Muscle layer of colon (tissue), 2 donors: ENCODE measurements around the gene ADGRL1.
"Not testable (repeated sequence)": the region's sequence is repeated elsewhere in the genome, so short reads cannot be mapped to it uniquely, and the experiment has no call there.

Experiments
- H3K27ac ChIP-seq: one replicate; pipeline ENCODE4 v1.7.0; 2013; ENCODE audit warnings: low read depth, mild to moderate bottlenecking, low read length, moderate library complexity
- H3K27me3 ChIP-seq, 2 donors: one replicate each; pipeline ENCODE4 v1.7.0; 2013; ENCODE audit warnings: low read length in 2 of 2, mild to moderate bottlenecking in 2 of 2; ENCODE audit not compliant: insufficient read depth in 2 of 2, control insufficient read depth in 1 of 2
- H3K36me3 ChIP-seq: one replicate; pipeline ENCODE4 v1.7.0; 2013; ENCODE audit warnings: mild to moderate bottlenecking, low read length; ENCODE audit not compliant: insufficient read depth
- H3K4me1 ChIP-seq: one replicate; pipeline ENCODE4 v1.7.0; 2013; ENCODE audit warnings: mild to moderate bottlenecking, low read length; ENCODE audit not compliant: insufficient read depth
- H3K4me3 ChIP-seq, 2 donors: one replicate each; pipeline ENCODE4 v1.7.0; 2013; ENCODE audit warnings: low read length in 2 of 2, low read depth in 1 of 2, mild to moderate bottlenecking in 1 of 2, moderate library complexity in 1 of 2
- H3K9ac ChIP-seq: one replicate; pipeline ENCODE4 v1.7.0; 2013; ENCODE audit warnings: low read length
- H3K9me3 ChIP-seq: one replicate; pipeline ENCODE4 v1.7.0; 2013; ENCODE audit warnings: mild to moderate bottlenecking, low read length
- donor health status: abdominal sarcoma.
- donor health status: Adenocarcinoma of cecum.

Gene ADGRL1

GRCh38 chr19:14185158-14185557 is 20.8 kb downstream of the ADGRL1 start:
- H3K36me3 ChIP-seq: no peaks in the 10 kb centered on the region
- H3K4me3 ChIP-seq: no peak overlapping the region
- no peak overlapping the region for H3K9ac ChIP-seq
- no peaks in the 10 kb centered on the region for H3K4me1 ChIP-seq
- H3K9me3 ChIP-seq: no peaks in the 10 kb centered on the region
- H3K27me3 ChIP-seq: no peaks in the 10 kb centered on the region
- H3K27ac ChIP-seq: no peak overlapping the region

- no peaks in the 10 kb centered on the region for H3K9me3 ChIP-seq
- H3K9ac ChIP-seq: no peak overlapping the region
- no peaks in the 10 kb centered on the region for H3K36me3 ChIP-seq
- no peak overlapping the region for H3K27ac ChIP-seq
- H3K27me3 ChIP-seq: no peaks in the 10 kb centered on the region
- H3K4me3 ChIP-seq: no peak overlapping the region
- H3K4me1 ChIP-seq: no peaks in the 10 kb centered on the region
Observed at GRCh38 chr19:14183741-14184350, 22.1 kb downstream of the ADGRL1 start.

- Histone ChIP-seq H3K9me3 (no peaks in the 10 kb centered on the region), H3K27ac (no peak overlapping the region)
Observed at GRCh38 chr19:14182476-14182875, 23.5 kb downstream of the ADGRL1 start.

GRCh38 chr19:14181906-14182305 is 24.1 kb downstream of the ADGRL1 start:
- H3K9me3 ChIP-seq: no peaks in the 10 kb centered on the region
- H3K4me1 ChIP-seq: no peaks in the 10 kb centered on the region
- no peaks in the 10 kb centered on the region for H3K27me3 ChIP-seq
- no peak overlapping the region for H3K4me3 ChIP-seq
- H3K9ac ChIP-seq: no peak overlapping the region
- H3K27ac ChIP-seq: no peak overlapping the region
- peaks cover 9% of the 10 kb centered on the region for H3K36me3 ChIP-seq

More at GRCh38 chr19:14182476-14182875, 23.5 kb downstream of the ADGRL1 start:
- no peak overlapping the region for H3K4me3 ChIP-seq
- no peaks in the 10 kb centered on the region for H3K27me3 ChIP-seq
- H3K4me1 ChIP-seq: no peaks in the 10 kb centered on the region
- H3K36me3 ChIP-seq: peaks cover 4% of the 10 kb centered on the region
- H3K9ac ChIP-seq: no peak overlapping the region

- not testable (repeated sequence) for H3K4me1 ChIP-seq, H3K9me3 ChIP-seq, H3K9ac ChIP-seq, H3K27ac ChIP-seq, H3K4me3 ChIP-seq, H3K36me3 ChIP-seq, H3K27me3 ChIP-seq
Observed at GRCh38 chr19:14181199-14181598, 24.8 kb downstream of the ADGRL1 start.

GRCh38 chr19:14177496-14178074 is 28.4 kb downstream of the ADGRL1 start:
- Histone ChIP-seq H3K4me1 (no peaks in the 10 kb centered on the region), H3K27me3 (no peaks in the 10 kb centered on the region), H3K9ac (no peak overlapping the region), H3K27ac (no peak overlapping the region), H3K4me3 (no peak overlapping the region), H3K9me3 (no peaks in the 10 kb centered on the region), H3K36me3 (peaks cover 15% of the 10 kb centered on the region)

- Histone ChIP-seq H3K4me3 (no peak overlapping the region), H3K9me3 (no peaks in the 10 kb centered on the region), H3K36me3 (peaks cover 24% of the 10 kb centered on the region), H3K4me1 (no peaks in the 10 kb centered on the region), H3K27ac (no peak overlapping the region), H3K9ac (no peak overlapping the region), H3K27me3 (no peaks in the 10 kb centered on the region)
Observed at GRCh38 chr19:14175351-14175792, 30.6 kb downstream of the ADGRL1 start.

GRCh38 chr19:14174883-14175282 is 31.1 kb downstream of the ADGRL1 start:
- Histone ChIP-seq H3K4me3 (no peak overlapping the region), H3K4me1 (no peaks in the 10 kb centered on the region), H3K27me3 (no peaks in the 10 kb centered on the region), H3K9ac (no peak overlapping the region), H3K36me3 (peaks cover 29% of the 10 kb centered on the region), H3K27ac (no peak overlapping the region), H3K9me3 (no peaks in the 10 kb centered on the region)

GRCh38 chr19:14168993-14169392 is 37.0 kb downstream of the ADGRL1 start:
- no peak overlapping the region for H3K27ac ChIP-seq
- peaks cover 18% of the 10 kb centered on the region for H3K36me3 ChIP-seq
- no peak overlapping the region for H3K4me3 ChIP-seq
- no peaks in the 10 kb centered on the region for H3K27me3 ChIP-seq
- H3K4me1 ChIP-seq: no peaks in the 10 kb centered on the region
- no peaks in the 10 kb centered on the region for H3K9me3 ChIP-seq
- H3K9ac ChIP-seq: no peak overlapping the region

- Histone ChIP-seq H3K36me3 (peaks cover 15% of the 10 kb centered on the region), H3K9ac (no peak overlapping the region), H3K9me3 (no peaks in the 10 kb centered on the region), H3K4me1 (no peaks in the 10 kb centered on the region), H3K27me3 (no peaks in the 10 kb centered on the region), H3K4me3 (no peak overlapping the region), H3K27ac (no peak overlapping the region)
Observed at GRCh38 chr19:14168259-14168972, 37.6 kb downstream of the ADGRL1 start.

GRCh38 chr19:14167576-14168138 is 38.3 kb downstream of the ADGRL1 start:
- H3K27ac ChIP-seq: no peak overlapping the region
- no peaks in the 10 kb centered on the region for H3K9me3 ChIP-seq
- H3K9ac ChIP-seq: no peak overlapping the region
- H3K4me1 ChIP-seq: no peaks in the 10 kb centered on the region
- H3K27me3 ChIP-seq: no peaks in the 10 kb centered on the region
- peaks cover 15% of the 10 kb centered on the region for H3K36me3 ChIP-seq
- no peak overlapping the region for H3K4me3 ChIP-seq
